ENCODE measurements around the gene SPP2. TPM values are rescaled to one million over a fixed set of nuclear protein-coding genes. Genes with fewer than 3 reads are reported as not detected.

SPP2 gene
- total RNA-seq, 1 donor from 2014 or later, result not detected

- no peaks in the 10 kb centered on the region for H3K27me3 ChIP-seq (ENCODE audit: control insufficient read depth, insufficient read depth, low read length)
- FAIRE-seq (no peak), DNase-seq (ENCODE audit: low read depth) (no peak)
- no peak overlapping the region for H3K4me3 ChIP-seq (ENCODE audit: low read depth, low read length)
- no peak for TF ChIP-seq CTCF (IDR thresholded peaks at IDR 0.05; ENCODE audit: insufficient read depth, low read length, severe bottlenecking)
- no peaks in the 10 kb centered on the region for H3K36me3 ChIP-seq (ENCODE audit: control insufficient read depth, insufficient read depth, low read length)
Observed at GRCh38 chr2:234121999-234122398, 71.5 kb downstream of the SPP2 start.

- H3K36me3 ChIP-seq (ENCODE audit: control insufficient read depth, insufficient read depth, low read length), result no peaks in the 10 kb centered on the region
- no peak for DNase-seq (ENCODE audit: low read depth)
- no peak overlapping the region for H3K4me3 ChIP-seq (ENCODE audit: low read depth, low read length)
- no peak for FAIRE-seq
- H3K27me3 ChIP-seq (ENCODE audit: control insufficient read depth, insufficient read depth, low read length), result no peaks in the 10 kb centered on the region
- no peak for TF ChIP-seq CTCF (IDR thresholded peaks at IDR 0.05; ENCODE audit: insufficient read depth, low read length, severe bottlenecking)
Observed at GRCh38 chr2:234125451-234126145, 75.1 kb downstream of the SPP2 start.

GRCh38 chr2:234126146-234126470, 75.6 kb downstream of the SPP2 start:
- Histone ChIP-seq H3K4me3 (ENCODE audit: low read depth, low read length) (no peak overlapping the region), H3K36me3 (ENCODE audit: control insufficient read depth, insufficient read depth, low read length) (no peaks in the 10 kb centered on the region), H3K27me3 (ENCODE audit: control insufficient read depth, insufficient read depth, low read length) (no peaks in the 10 kb centered on the region)
- no peak for TF ChIP-seq CTCF (IDR thresholded peaks at IDR 0.05; ENCODE audit: insufficient read depth, low read length, severe bottlenecking)
- DNase-seq (ENCODE audit: low read depth) (no peak), FAIRE-seq (no peak)

Other genes with a start within 250 kb of the SPP2 start
- under 0.01 and 0.13 TPM in 2 replicates for gene HJURP, start 196.2 kb upstream of the SPP2 start, total RNA-seq
- gene TRPM8, start 133.3 kb upstream of the SPP2 start, total RNA-seq, result not detected in 2 replicates

Measured in bronchial epithelial cell (primary cell).